GM19099 (cell line): ENCODE measurements around the gene PPFIBP1.

Experiments
- POLR2A ChIP-seq: IDR thresholded peaks from 3 replicates; pipeline ENCODE4 v1.6.1; 2011; ENCODE audit warnings: low read depth; ENCODE audit not compliant: insufficient read length; ENCODE audit errors: extremely low read depth

PPFIBP1 gene

DNA sequence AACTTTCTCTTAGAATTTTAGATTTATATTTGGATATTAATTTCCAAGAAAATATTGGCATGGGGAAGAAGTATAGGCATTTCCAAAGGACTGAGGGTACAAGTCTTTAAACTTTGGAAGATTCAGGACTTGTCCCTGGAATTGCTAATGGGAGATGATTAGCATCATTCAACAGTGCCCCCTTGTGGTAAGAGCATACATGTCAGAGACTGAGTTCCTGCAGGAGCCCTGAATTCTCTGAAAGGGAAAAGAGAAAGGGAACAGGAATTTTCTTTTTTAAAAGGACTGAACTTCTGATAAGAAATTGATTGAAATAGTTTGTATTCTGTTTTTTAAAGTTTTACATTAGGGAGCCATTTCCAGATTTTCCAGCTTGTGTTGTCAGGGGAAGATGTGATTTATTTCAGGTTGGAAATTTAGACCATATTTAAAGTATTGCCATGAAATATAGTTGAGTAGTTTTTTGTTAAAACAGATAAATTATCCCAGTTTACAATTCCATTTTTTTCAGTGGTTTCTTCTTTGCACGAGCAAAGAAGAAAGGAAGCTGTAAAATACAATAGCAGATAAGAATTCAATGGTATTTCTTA, 128.3 kb downstream of the PPFIBP1 start:
- no peak for TF ChIP-seq POLR2A

DNA sequence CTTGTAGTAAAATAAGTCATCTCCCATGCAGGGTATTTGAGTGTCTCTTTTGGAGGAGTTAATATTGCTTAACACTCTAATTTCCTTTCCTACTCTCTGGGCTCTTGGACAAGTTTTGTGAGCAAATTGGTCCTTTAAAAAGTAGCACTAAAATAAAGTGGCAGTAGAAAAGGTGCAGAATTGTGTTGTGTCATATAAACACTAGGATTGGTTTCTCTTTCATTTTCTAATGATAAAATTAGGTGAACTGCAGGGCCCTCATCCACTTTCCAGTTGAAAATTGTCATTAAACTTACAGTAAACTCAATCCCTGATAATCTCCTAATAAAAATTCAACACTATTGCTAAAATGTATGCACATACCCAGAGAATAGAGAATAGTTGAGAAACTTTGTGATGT, 129.7 kb downstream of the PPFIBP1 start:
- TF ChIP-seq POLR2A, result no peak

DNA sequence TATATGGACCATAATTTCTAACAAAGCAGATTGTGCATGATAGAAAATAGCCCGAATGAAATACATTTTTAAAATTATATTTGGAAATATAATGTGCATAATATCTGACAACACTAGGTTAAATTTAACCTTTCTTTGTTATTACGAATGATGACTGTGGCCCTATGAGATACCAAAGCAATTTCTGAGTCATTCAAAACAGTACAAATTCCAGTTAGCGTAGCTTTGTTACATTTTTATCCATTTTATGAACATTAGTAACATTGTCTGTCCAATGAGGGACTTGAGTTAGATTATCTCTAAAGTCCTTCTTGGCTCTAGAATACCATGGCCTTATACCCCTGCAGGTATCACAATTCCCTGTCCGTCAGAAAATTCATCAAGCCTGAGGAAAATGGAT, 133.3 kb downstream of the PPFIBP1 start:
- no peak for TF ChIP-seq POLR2A

DNA sequence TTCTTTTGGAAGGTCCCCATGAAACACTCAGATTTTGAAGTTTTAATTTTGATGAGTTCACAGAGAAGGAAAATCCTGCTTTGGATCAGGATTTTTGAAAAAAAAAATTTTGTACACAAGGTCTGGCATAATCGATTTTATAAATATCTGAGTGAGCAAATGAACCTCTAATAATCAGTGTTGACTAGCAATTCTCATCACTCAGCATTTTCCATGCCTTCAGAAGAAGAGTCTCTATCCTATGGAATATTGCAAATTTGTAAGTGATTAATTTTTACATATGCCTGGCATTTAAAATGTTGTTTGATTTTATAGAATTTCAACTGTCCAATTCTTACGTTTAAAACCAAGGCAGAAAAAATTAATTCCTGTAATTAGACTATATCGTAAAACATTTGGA, 141.7 kb downstream of the PPFIBP1 start:
- TF ChIP-seq POLR2A, result no peak

DNA sequence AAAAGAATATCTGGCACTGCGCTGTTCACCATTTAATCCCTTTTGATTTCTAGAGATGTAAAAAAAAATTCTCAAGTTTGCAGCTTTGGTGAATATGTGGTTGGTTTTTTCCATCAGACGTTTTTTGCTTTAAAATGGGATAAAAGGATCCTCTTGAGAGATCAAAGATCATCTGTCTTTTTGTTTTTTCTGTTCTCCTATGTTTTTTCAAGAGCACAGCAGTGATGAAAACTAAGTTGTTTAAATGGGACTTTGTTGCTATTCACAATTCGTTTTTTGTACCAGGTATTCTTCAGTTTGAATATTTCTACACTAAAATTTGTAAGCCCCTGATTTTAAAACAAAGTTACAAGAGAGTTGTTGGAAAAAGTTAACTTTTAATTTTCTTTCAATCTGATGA, 142.5 kb downstream of the PPFIBP1 start:
- no peak for TF ChIP-seq POLR2A

DNA sequence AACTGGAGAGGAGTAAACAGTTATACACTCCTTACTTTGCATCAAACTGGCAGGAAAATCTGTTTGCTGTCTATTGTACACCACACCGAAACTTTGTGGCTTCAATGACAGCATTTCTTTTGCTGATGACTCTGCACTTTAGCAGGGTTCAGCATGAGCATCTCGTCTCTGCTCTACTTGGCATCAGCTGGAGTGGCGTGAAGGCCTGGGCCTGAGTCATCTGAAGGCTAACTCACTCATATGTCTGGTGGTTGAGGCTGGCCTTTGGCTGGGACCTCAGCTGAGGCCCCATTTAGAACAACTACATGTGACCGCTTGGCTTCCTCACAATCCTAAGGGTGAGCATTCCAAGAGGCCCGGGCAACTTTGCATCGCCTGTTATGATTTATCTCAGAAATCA, 143.5 kb downstream of the PPFIBP1 start:
- no peak for TF ChIP-seq POLR2A

DNA sequence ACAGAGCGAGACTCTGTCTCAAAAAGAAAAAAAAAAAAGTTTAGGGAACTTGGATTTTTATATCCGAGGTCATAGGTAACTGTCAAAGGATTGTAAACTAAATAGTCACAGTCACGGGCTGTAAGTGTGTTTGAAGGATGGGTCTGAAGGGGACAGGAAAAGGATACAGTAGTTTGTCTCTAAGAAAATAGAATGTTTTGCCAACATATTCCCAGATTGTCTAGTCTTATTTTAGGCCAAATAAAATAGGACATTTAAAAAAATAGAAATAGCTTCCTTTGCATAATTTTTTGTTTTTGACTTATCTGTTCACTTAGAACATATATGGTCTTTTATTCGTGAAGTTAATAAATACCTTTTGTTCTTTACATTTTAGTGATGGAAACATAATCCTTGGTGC, 148.0 kb downstream of the PPFIBP1 start:
- no peak for TF ChIP-seq POLR2A

DNA sequence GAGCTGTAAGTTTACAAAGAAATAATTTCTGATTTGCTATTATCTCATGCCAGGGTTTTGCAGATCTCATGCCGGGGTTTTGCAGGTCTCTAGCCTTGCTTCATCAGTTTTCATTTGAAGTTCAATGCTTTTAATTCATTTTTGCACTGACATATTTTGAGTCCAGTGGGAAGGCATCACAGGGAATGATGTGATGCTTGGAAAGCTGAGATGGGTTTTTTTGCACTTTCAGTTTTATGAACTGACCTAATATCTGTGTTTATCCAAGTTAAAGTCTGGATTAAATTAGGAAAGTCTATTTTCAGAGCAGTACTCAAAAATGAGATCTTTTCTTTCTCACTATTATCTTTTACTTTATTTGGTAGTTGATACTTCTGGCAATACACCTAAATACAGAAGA, 148.6 kb downstream of the PPFIBP1 start:
- TF ChIP-seq POLR2A, result no peak

DNA sequence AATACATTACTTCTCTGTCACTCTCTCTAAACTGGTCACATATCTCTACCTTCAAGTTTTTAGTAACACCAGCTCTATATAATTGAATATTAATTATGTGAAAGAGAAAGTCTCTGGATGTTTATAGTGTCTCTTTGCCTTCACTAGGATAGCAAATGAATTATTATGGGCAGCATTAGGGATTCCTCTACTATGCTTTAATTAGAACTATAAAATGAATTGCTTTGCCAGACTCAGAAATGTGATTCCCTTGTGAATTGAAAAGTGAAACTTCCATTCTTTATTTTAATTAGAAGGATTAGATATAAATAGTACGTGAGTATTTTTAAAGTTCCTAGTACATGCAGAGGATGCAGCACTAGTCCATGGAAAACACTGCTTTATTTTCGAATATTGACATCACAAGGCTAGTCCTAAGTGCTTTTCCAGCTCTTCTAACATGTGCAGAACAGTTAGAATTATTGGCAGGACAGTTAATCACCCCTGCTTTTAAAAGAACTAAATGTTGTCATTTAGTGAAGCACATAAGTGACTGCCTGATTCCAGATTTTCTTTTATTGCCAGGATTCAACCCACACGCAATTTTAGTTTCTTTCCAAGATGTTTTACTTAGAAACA, 149.2 kb downstream of the PPFIBP1 start:
- no peak for TF ChIP-seq POLR2A

DNA sequence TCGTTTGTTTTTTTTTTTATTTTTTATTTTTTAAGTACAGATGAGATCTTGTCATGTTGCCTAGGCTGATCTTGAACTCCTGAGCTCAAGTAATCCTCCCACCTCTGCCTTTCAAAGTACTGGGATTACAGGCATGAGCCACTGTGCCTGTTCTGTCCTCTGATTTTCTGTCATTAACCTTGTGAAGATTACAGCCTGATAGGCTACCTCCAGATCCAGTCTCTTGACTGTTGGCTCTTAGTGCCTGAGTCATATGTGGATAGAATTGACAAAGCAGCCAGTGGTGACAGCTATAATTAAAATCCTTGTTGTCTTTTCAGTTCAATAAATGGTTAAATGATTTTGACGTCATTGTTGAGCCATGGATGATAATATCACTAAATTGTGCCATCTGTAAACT, 151.0 kb downstream of the PPFIBP1 start:
- TF ChIP-seq POLR2A, result no peak

DNA sequence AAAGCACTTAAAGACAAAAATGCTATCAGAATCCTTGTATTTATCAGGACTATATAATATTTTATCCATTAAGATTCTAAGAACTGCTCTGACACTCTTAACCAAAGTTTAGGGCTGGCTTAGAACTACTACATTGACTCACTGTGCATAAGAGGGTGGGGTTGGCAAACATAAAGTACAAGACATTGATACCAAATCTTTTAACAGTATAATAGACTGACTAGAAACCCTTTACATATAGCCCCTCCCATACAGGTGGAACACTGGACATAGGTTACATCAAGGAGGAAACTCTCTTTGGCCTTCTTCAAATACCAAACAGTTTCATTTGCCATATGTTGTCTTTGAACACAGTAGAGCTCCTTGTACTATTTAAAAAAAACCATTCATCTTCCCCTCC, 156.6 kb downstream of the PPFIBP1 start:
- TF ChIP-seq POLR2A, result no peak

DNA sequence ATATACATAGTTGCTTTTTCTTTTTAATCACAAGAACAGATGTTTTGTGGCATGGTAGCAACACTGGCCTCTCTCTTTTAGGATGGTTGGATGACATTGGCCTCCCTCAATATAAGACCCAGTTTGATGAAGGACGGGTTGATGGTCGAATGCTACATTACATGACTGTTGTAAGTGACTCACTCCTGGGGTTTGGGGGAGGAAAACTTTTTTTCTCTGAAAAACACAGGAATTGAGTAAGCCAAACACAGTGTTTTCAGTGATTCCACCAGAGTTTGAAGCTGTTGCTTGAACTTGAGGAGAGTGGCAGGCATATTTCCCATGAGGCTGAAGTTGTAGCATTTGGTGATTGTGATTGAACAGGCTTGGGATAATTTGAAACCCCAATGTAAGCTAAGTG, 158.5 kb downstream of the PPFIBP1 start:
- no peak for TF ChIP-seq POLR2A

DNA sequence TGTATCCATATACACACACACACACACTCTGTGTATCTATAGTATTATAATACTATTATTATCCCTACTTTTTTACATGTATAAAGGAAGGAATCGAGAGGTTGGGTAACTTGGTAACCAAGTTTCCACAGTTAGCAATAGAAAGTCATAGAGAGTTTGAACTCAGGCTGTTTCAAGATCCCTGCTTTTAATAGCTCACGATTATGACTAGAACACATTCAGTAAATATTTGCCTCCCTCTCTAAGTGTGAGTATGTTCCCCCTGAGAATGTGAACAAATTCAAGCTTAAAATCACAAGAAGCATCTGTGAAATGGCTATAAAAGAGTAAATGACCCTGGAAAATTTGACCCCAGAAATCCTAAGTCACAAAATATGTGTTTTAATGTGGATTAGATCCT, 161.3 kb downstream of the PPFIBP1 start:
- no peak for TF ChIP-seq POLR2A

DNA sequence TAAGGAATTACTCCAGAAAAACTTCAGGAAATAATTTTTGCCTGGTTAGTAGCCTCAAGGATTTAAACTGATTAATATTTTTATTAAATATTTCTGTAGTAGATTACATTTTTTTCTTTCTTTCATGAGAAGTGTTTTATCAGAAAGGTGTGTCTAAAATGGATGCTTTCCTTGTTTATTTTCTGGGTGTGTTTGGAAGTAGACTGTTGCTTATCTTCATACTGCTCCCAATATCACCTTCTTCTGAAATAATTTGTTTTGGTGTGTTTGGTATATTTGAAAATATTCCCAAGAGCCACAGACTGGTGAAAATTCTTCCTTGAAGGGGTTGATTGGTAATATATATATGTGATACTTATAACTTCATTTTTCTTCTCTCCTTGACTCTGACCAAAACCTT, 162.1 kb downstream of the PPFIBP1 start:
- no peak for TF ChIP-seq POLR2A

DNA sequence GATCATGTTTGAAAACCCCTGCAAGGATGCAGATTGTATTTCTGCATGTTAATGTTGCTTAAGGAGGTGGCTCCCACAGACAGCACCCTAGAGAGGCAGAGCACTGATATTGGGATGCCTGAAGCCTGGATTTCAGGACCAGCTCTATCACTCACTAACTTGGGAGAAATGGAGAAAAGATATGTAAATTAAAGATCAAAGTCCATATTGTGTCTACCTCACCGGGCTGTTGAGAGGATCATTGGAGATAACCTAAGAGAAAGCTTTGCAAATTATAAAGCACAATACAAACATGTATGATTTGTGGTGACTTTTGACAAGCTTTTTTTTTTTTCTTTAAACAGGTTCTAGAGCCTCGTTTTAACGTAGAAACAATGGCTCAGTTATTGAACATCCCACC, 164.7 kb downstream of the PPFIBP1 start:
- TF ChIP-seq POLR2A, result no peak

DNA sequence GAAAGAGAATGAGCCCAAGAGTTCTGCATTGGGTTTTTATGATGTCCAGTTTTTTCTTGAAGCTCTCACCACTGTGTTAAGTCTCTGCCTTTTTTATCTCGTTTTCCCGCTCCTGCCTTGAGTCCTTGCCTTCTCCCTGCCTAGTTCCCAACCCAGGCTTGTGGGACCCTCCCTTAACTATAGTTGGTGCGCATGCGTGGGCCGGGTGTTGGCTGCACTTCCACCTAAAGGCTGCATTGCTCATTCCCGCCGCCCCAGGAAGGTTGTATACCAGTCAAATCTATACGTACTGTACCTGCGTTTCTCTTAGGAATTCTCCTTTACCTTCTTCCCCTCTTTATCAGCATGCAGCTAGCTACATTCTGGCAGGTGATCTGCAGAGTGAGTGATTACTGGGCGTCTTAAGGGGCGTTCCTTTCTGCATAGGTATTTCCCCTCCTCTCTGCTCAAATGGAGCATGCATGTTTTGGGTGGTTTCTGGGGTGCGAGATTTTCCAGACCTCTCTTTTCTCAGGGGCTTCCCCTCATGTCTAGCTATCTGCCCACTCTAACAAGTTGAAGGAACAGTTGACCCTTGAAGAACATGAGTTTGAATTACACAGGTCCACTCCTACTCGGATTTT, 165.7 kb downstream of the PPFIBP1 start:
- no peak for TF ChIP-seq POLR2A

DNA sequence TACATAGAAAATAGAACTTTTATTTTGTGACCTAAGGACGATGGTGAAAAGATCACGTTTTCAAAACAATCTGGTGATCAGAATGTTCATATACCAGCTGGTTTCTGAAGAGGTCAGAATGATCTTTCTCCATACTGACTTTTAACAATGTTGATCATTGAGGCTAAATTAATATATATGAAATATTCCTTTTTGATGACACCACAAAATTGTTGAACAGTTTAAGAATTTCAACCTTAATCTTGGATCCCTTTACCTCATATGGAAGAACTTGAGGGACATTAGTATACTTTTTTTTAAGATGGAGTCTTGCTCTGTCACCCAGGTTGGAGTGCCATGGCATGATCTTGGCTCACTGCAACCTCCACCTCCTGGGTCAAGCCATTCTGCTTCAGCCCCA, 169.4 kb downstream of the PPFIBP1 start:
- TF ChIP-seq POLR2A, result no peak

DNA sequence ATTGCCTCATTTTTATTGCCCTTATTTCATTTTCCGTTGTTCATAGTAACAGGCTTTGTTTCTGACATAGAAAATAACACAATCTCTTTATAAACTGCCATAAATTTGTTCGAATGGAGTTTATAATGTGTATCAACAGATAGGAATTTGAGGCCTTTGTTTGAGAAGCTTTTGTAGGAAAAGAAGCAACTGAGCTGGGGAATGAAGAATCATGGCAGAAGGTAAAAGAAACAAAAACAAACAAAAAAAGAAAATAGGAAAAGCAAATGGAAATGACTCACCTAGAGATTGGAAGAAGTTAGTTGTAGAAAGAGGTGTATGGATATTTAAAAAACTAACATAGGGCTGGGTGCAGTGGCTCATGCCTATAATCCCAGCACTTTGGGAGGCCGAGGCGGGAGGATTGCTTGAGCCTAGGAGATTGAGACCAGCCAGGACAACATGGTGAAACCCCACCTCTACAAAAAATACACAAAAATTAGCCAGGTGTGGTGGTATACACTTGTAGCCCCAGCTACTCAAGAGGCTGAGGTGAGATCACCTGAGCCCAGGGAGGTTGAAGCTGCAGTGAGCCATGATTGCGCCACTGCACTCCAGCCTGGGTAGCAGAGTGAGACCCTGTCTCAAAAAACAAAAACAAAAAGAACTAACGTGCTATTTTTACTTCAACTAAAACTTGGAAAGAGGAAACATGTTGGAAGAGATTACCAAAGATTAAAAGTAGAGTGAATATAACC, 171.7 kb downstream of the PPFIBP1 start:
- no peak for TF ChIP-seq POLR2A
